HEK293 (cell line): Measurements from ENCODE around the gene CTSA.

Experiments
- CTCF ChIA-PET: fragments of 350-600 bp; formaldehyde crosslinking; extraction: SDS; loops from one replicate; lab custom pipeline; 2021; ENCODE audit warnings: antibody characterized with exemption; lab: Yijun Ruan, JAX
- POLR2A ChIA-PET: fragments of 300-600 bp; formaldehyde crosslinking; extraction: SDS; loops from one replicate; lab custom pipeline; 2020; ENCODE audit warnings: antibody characterized with exemption, inconsistent platforms; lab: Yijun Ruan, JAX
- H3K27ac ChIP-seq: fragments of 200-500 bp; sonication (Bioruptor generic); 2 replicates; pipeline ENCODE4 v1.5.1; 2014; ENCODE audit warnings: low read depth, low read length, control low read depth, inconsistent platforms; ENCODE audit errors: extremely low read depth
- H3K36me3 ChIP-seq, 2 experiments: fragments of 200-500 bp in 1 of 2; sonication (Bioruptor generic) in 1 of 2; 1 replicate in 1 of 2; 2 replicates in 1 of 2; pipeline ENCODE4 v1.5.1; 2014 to 2017; ENCODE audit warnings: inconsistent platforms in 2 of 2, low read length in 2 of 2; ENCODE audit not compliant: control insufficient read depth in 2 of 2, insufficient read depth in 1 of 2
- H3K4me1 ChIP-seq: fragments of 200-500 bp; sonication (Bioruptor generic); 2 replicates; pipeline ENCODE4 v1.5.1; 2014; ENCODE audit warnings: mild to moderate bottlenecking, low read length, inconsistent platforms; ENCODE audit not compliant: control insufficient read depth, insufficient read depth
- H3K4me3 ChIP-seq: 2 replicates; pipeline ENCODE4 v1.5.1; 2011; ENCODE audit warnings: low read depth, mild to moderate bottlenecking, control low read depth, low read length, moderate library complexity
- H3K9me3 ChIP-seq: fragments of 200-500 bp; sonication (Bioruptor generic); 2 replicates; pipeline ENCODE4 v1.5.1; 2014; ENCODE audit warnings: low read depth, low read length, inconsistent platforms; ENCODE audit not compliant: control insufficient read depth, insufficient read depth
- GLIS2 ChIP-seq: fragments of 450-650 bp; formaldehyde crosslinking; IDR thresholded peaks from 2 replicates; pipeline ENCODE4 v1.5.1; 2016; ENCODE audit warnings: missing biosample characterization, missing genetic modification characterization
- KLF1 ChIP-seq: fragments of 450-650 bp; formaldehyde crosslinking; IDR thresholded peaks from 2 replicates; pipeline ENCODE4 v1.5.1; 2016; ENCODE audit warnings: missing biosample characterization, missing genetic modification characterization
- KLF7 ChIP-seq: fragments of 450-650 bp; formaldehyde crosslinking; IDR thresholded peaks from 2 replicates; pipeline ENCODE4 v1.5.1; 2016; ENCODE audit warnings: missing biosample characterization, missing genetic modification characterization, borderline replicate concordance
- MZF1 ChIP-seq: fragments of 450-650 bp; formaldehyde crosslinking; IDR thresholded peaks from 2 replicates; pipeline ENCODE4 v1.5.1; 2017; ENCODE audit warnings: missing biosample characterization, missing genetic modification characterization, borderline replicate concordance
- SP3 ChIP-seq: fragments of 450-650 bp; formaldehyde crosslinking; IDR thresholded peaks from 2 replicates; pipeline ENCODE4 v1.5.1; 2016; ENCODE audit warnings: missing biosample characterization, missing genetic modification characterization
- YY1 ChIP-seq: fragments of 450-650 bp; formaldehyde crosslinking; IDR thresholded peaks from 2 replicates; pipeline ENCODE4 v1.5.1; 2018; ENCODE audit warnings: missing biosample characterization, missing genetic modification characterization
- ZBTB8A ChIP-seq: fragments of 450-650 bp; formaldehyde crosslinking; IDR thresholded peaks from 2 replicates; pipeline ENCODE4 v1.5.1; 2016; ENCODE audit warnings: missing biosample characterization, missing genetic modification characterization
- ZNF138 ChIP-seq: fragments of 450-650 bp; formaldehyde crosslinking; IDR thresholded peaks from 2 replicates; pipeline ENCODE4 v1.5.1; 2016; ENCODE audit warnings: missing biosample characterization, missing genetic modification characterization, borderline replicate concordance
- ZNF174 ChIP-seq: fragments of 450-650 bp; formaldehyde crosslinking; IDR thresholded peaks from 2 replicates; pipeline ENCODE4 v1.5.0; 2017; ENCODE audit warnings: missing biosample characterization, mild to moderate bottlenecking, missing genetic modification characterization
- ZNF175 ChIP-seq: fragments of 450-650 bp; formaldehyde crosslinking; IDR thresholded peaks from 2 replicates; pipeline ENCODE4 v1.5.1; 2016; ENCODE audit warnings: missing biosample characterization, missing genetic modification characterization
- ZNF513 ChIP-seq: fragments of 450-650 bp; IDR thresholded peaks from 2 replicates; pipeline ENCODE4 v1.5.1; 2018; ENCODE audit warnings: missing biosample characterization, missing genetic modification characterization
- ZNF549 ChIP-seq: fragments of 450-650 bp; IDR thresholded peaks from 2 replicates; pipeline ENCODE4 v1.5.1; 2018; ENCODE audit warnings: missing biosample characterization, missing genetic modification characterization, mild to moderate bottlenecking, inconsistent platforms, moderate library complexity
- ZNF558 ChIP-seq: fragments of 450-650 bp; formaldehyde crosslinking; IDR thresholded peaks from 2 replicates; pipeline ENCODE4 v1.5.1; 2016; ENCODE audit warnings: missing biosample characterization, missing genetic modification characterization
- ZNF629 ChIP-seq: fragments of 450-650 bp; formaldehyde crosslinking; IDR thresholded peaks from 2 replicates; pipeline ENCODE4 v1.5.1; 2017; ENCODE audit warnings: missing biosample characterization, missing genetic modification characterization
- ZNF658 ChIP-seq: fragments of 450-650 bp; formaldehyde crosslinking; IDR thresholded peaks from 2 replicates; pipeline ENCODE4; 2016; ENCODE audit warnings: missing biosample characterization, missing genetic modification characterization
- ZNF670 ChIP-seq: fragments of 450-650 bp; formaldehyde crosslinking; IDR thresholded peaks from 2 replicates; pipeline ENCODE4 v1.5.1; 2016; ENCODE audit warnings: missing biosample characterization, missing genetic modification characterization, low read depth
- ZNF677 ChIP-seq: fragments of 450-650 bp; IDR thresholded peaks from 2 replicates; pipeline ENCODE4 v1.5.0; 2018; ENCODE audit warnings: missing biosample characterization, mild to moderate bottlenecking, missing genetic modification characterization, moderate library complexity
- ZSCAN16 ChIP-seq: fragments of 450-650 bp; formaldehyde crosslinking; IDR thresholded peaks from 2 replicates; pipeline ENCODE4 v1.5.1; 2016; ENCODE audit warnings: missing biosample characterization, missing genetic modification characterization
- ZXDB ChIP-seq: fragments of 450-650 bp; formaldehyde crosslinking; IDR thresholded peaks from 2 replicates; pipeline ENCODE4 v1.5.1; 2016; ENCODE audit warnings: missing biosample characterization, missing genetic modification characterization
- TF ChIP-seq, protein P1 (sequence below): fragments of 450-650 bp; formaldehyde crosslinking; IDR thresholded peaks from 2 replicates; pipeline ENCODE4 v1.5.1; 2016; ENCODE audit warnings: missing biosample characterization, missing genetic modification characterization
- TF ChIP-seq, protein P2 (sequence below): fragments of 450-650 bp; formaldehyde crosslinking; IDR thresholded peaks from 2 replicates; pipeline ENCODE4 v1.5.1; 2017; ENCODE audit warnings: missing biosample characterization, missing genetic modification characterization
- TF ChIP-seq, protein P3 (sequence below): sonication (generic); formaldehyde crosslinking; IDR thresholded peaks from 2 replicates; pipeline ENCODE4 v1.8.1; 2022; ENCODE audit warnings: mild to moderate bottlenecking, moderate library complexity, missing genetic modification reagents
- TF ChIP-seq, protein P4 (sequence below): fragments of 450-650 bp; formaldehyde crosslinking; IDR thresholded peaks from 2 replicates; pipeline ENCODE4 v1.5.0; 2017; ENCODE audit warnings: missing biosample characterization, missing genetic modification characterization, borderline replicate concordance
- TF ChIP-seq, protein P5 (sequence below): fragments of 450-650 bp; formaldehyde crosslinking; conservative IDR thresholded peaks from 2 replicates; pipeline ENCODE4 v1.5.1; 2016; ENCODE audit warnings: low read depth, missing biosample characterization, missing genetic modification characterization
- TF ChIP-seq, protein P6 (sequence below): fragments of 450-650 bp; formaldehyde crosslinking; IDR thresholded peaks from 2 replicates; pipeline ENCODE4 v1.5.1; 2016; ENCODE audit warnings: missing biosample characterization, missing genetic modification characterization

The CTSA gene

DNA sequence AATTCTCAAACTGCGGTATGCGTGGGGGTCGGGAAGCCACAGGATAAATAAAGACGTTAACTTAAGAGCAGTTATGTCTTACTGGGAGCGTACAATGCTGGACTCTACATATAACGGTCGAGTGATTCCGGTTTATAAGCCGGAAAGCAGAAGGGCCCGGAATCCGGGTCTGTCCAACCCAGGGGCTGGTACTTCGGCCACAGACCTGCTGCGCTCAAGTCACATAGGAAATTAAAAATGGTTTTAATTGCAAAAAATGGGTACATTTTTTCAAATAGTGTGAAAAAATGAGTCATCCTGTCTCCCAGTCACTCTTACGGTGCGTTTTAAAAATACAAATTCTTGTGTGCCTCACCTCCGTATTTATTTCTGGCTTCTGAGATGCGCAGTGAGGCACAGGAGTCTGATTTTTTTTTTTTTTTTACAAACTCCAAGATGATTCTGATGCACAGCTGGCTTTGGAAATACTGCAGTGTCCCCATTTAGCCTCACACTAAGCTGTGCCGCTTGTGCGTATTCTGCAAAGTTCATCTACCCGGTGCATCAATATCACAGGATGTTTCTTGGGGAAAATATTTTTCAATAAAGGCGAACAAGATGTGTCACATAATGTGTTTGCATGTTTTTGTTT, 44.4 kb downstream of the CTSA start:
- POLR2A ChIA-PET, result interaction anchor here (0.6 to 3.4 kb wide), 28 partner anchors 8 to 878 kb away, joined by 3 to 28 read pairs (median 5); partner anchors contain the start of genes ACOT8, CTSA, DNTTIP1 and NEURL2
- H3K9me3 ChIP-seq, result no peaks in the 10 kb centered on the region
- H3K36me3 ChIP-seq, result peaks cover 0 to 30% of the 10 kb centered on the region in 2 experiments; a peak in 1 of 3 replicates
- peaks cover 9% of the 10 kb centered on the region for H3K4me1 ChIP-seq
- CTCF ChIA-PET, result interaction anchor here (0.8 to 3.3 kb wide), 2 partner anchors 29 to 34 kb away, joined by 3 to 18 read pairs; no protein-coding TSS in a partner anchor
- 0 out of 2 replicates have a peak overlapping the region, but pooled peaks have one; percentile 42 for H3K27ac ChIP-seq
- H3K4me3 ChIP-seq, result peak overlapping the region; percentile 58
- no peak for TF ChIP-seq ZNF549 (tag by site-specific recombination)
- TF ChIP-seq ZNF138 (tag by site-specific recombination), result no peak
- TF ChIP-seq, protein P1, sequence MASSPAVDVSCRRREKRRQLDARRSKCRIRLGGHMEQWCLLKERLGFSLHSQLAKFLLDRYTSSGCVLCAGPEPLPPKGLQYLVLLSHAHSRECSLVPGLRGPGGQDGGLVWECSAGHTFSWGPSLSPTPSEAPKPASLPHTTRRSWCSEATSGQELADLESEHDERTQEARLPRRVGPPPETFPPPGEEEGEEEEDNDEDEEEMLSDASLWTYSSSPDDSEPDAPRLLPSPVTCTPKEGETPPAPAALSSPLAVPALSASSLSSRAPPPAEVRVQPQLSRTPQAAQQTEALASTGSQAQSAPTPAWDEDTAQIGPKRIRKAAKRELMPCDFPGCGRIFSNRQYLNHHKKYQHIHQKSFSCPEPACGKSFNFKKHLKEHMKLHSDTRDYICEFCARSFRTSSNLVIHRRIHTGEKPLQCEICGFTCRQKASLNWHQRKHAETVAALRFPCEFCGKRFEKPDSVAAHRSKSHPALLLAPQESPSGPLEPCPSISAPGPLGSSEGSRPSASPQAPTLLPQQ (tag by site-specific recombination), result no peak
- TF ChIP-seq ZNF513, result no peak
- no peak for TF ChIP-seq KLF1 (tag by site-specific recombination)
- no peak for TF ChIP-seq ZNF174 (tag by site-specific recombination)
- TF ChIP-seq ZNF629 (tag by site-specific recombination), result peak; percentile 26; the same call in 1 of the 2 replicates
- TF ChIP-seq ZXDB (tag by site-specific recombination), result peak; percentile 30
- TF ChIP-seq ZNF677 (tag by site-specific recombination), result no peak
- no peak for TF ChIP-seq KLF7 (tag by site-specific recombination)
- TF ChIP-seq, protein P2, sequence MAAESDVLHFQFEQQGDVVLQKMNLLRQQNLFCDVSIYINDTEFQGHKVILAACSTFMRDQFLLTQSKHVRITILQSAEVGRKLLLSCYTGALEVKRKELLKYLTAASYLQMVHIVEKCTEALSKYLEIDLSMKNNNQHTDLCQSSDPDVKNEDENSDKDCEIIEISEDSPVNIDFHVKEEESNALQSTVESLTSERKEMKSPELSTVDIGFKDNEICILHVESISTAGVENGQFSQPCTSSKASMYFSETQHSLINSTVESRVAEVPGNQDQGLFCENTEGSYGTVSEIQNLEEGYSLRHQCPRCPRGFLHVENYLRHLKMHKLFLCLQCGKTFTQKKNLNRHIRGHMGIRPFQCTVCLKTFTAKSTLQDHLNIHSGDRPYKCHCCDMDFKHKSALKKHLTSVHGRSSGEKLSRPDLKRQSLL (tag by site-specific recombination), result no peak
- no peak for TF ChIP-seq MZF1 (tag by site-specific recombination)
- no peak for TF ChIP-seq ZNF670 (tag by site-specific recombination)
- TF ChIP-seq, protein P3, sequence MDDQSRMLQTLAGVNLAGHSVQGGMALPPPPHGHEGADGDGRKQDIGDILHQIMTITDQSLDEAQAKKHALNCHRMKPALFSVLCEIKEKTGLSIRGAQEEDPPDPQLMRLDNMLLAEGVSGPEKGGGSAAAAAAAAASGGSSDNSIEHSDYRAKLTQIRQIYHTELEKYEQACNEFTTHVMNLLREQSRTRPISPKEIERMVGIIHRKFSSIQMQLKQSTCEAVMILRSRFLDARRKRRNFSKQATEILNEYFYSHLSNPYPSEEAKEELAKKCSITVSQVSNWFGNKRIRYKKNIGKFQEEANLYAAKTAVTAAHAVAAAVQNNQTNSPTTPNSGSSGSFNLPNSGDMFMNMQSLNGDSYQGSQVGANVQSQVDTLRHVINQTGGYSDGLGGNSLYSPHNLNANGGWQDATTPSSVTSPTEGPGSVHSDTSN (CRISPR knock-in tag), result no peak
- TF ChIP-seq ZNF558 (tag by site-specific recombination), result no peak
- TF ChIP-seq, protein P4, sequence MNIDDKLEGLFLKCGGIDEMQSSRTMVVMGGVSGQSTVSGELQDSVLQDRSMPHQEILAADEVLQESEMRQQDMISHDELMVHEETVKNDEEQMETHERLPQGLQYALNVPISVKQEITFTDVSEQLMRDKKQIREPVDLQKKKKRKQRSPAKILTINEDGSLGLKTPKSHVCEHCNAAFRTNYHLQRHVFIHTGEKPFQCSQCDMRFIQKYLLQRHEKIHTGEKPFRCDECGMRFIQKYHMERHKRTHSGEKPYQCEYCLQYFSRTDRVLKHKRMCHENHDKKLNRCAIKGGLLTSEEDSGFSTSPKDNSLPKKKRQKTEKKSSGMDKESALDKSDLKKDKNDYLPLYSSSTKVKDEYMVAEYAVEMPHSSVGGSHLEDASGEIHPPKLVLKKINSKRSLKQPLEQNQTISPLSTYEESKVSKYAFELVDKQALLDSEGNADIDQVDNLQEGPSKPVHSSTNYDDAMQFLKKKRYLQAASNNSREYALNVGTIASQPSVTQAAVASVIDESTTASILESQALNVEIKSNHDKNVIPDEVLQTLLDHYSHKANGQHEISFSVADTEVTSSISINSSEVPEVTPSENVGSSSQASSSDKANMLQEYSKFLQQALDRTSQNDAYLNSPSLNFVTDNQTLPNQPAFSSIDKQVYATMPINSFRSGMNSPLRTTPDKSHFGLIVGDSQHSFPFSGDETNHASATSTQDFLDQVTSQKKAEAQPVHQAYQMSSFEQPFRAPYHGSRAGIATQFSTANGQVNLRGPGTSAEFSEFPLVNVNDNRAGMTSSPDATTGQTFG (tag by site-specific recombination), result no peak
- no peak for TF ChIP-seq ZNF658 (tag by site-specific recombination)
- TF ChIP-seq, protein P5, sequence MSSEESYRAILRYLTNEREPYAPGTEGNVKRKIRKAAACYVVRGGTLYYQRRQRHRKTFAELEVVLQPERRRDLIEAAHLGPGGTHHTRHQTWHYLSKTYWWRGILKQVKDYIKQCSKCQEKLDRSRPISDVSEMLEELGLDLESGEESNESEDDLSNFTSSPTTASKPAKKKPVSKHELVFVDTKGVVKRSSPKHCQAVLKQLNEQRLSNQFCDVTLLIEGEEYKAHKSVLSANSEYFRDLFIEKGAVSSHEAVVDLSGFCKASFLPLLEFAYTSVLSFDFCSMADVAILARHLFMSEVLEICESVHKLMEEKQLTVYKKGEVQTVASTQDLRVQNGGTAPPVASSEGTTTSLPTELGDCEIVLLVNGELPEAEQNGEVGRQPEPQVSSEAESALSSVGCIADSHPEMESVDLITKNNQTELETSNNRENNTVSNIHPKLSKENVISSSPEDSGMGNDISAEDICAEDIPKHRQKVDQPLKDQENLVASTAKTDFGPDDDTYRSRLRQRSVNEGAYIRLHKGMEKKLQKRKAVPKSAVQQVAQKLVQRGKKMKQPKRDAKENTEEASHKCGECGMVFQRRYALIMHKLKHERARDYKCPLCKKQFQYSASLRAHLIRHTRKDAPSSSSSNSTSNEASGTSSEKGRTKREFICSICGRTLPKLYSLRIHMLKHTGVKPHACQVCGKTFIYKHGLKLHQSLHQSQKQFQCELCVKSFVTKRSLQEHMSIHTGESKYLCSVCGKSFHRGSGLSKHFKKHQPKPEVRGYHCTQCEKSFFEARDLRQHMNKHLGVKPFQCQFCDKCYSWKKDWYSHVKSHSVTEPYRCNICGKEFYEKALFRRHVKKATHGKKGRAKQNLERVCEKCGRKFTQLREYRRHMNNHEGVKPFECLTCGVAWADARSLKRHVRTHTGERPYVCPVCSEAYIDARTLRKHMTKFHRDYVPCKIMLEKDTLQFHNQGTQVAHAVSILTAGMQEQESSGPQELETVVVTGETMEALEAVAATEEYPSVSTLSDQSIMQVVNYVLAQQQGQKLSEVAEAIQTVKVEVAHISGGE (tag by site-specific recombination), result peak; percentile 43
- TF ChIP-seq, protein P6, sequence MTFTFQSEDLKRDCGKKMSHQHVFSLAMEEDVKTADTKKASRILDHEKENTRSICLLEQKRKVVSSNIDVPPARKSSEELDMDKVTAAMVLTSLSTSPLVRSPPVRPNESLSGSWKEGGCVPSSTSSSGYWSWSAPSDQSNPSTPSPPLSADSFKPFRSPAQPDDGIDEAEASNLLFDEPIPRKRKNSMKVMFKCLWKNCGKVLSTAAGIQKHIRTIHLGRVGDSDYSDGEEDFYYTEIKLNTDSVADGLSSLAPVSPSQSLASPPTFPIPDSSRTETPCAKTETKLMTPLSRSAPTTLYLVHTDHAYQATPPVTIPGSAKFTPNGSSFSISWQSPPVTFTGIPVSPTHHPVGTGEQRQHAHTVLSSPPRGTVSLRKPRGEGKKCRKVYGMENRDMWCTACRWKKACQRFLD (tag by site-specific recombination), result no peak
- TF ChIP-seq SP3 (tag by site-specific recombination), result no peak
- no peak for TF ChIP-seq ZSCAN16 (tag by site-specific recombination)
- TF ChIP-seq GLIS2, result no peak
- TF ChIP-seq YY1 (tag by site-specific recombination), result no peak
- no peak for TF ChIP-seq ZNF175 (tag by site-specific recombination)
- no peak for TF ChIP-seq ZBTB8A (tag by site-specific recombination)
